ENCODE measurements around the gene DAPK1.

The DAPK1 gene

GRCh38 chr9:87683751-87684626 lies 186.3 kb downstream of the DAPK1 start:
- no peak for DNase-seq (ENCODE audit: low read depth in 2 of 2)

GRCh38 chr9:87684627-87685219 lies 187.1 kb downstream of the DAPK1 start:
- no peak for DNase-seq (ENCODE audit: low read depth in 2 of 2)

GRCh38 chr9:87685441-87685840 lies 187.8 kb downstream of the DAPK1 start:
- no peak for DNase-seq (ENCODE audit: low read depth in 2 of 2)

GRCh38 chr9:87685871-87686519 lies 188.3 kb downstream of the DAPK1 start:
- no peak for DNase-seq (ENCODE audit: low read depth in 2 of 2)

- no peak for DNase-seq (ENCODE audit: low read depth in 2 of 2)
Observed at GRCh38 chr9:87686520-87687090, 188.9 kb downstream of the DAPK1 start.

GRCh38 chr9:87687207-87687606 lies 189.5 kb downstream of the DAPK1 start:
- DNase-seq (ENCODE audit: low read depth in 2 of 2): no peak

- DNase-seq (ENCODE audit: low read depth in 2 of 2): no peak
Observed at GRCh38 chr9:87694236-87694755, 196.6 kb downstream of the DAPK1 start.

- DNase-seq (ENCODE audit: low read depth in 2 of 2): no peak
Observed at GRCh38 chr9:87695523-87695922, 197.9 kb downstream of the DAPK1 start.

GRCh38 chr9:87696641-87697040 lies 199.0 kb downstream of the DAPK1 start:
- no peak for DNase-seq (ENCODE audit: low read depth in 2 of 2)

GRCh38 chr9:87698069-87698809 lies 200.6 kb downstream of the DAPK1 start:
- DNase-seq (ENCODE audit: low read depth in 2 of 2): no peak

- DNase-seq (ENCODE audit: low read depth in 2 of 2): no peak
Observed at GRCh38 chr9:87699835-87700234, 202.2 kb downstream of the DAPK1 start.

- no peak for DNase-seq (ENCODE audit: low read depth in 2 of 2)
Observed at GRCh38 chr9:87701491-87701890, 203.8 kb downstream of the DAPK1 start.

- no peak for DNase-seq (ENCODE audit: low read depth in 2 of 2)
Observed at GRCh38 chr9:87701931-87702421, 204.3 kb downstream of the DAPK1 start.

- DNase-seq (ENCODE audit: low read depth in 2 of 2): no peak
Observed at GRCh38 chr9:87702921-87703320, 205.3 kb downstream of the DAPK1 start.

GRCh38 chr9:87703636-87704276 lies 206.1 kb downstream of the DAPK1 start:
- DNase-seq (ENCODE audit: low read depth in 2 of 2): no peak

GRCh38 chr9:87704342-87704741 lies 206.7 kb downstream of the DAPK1 start:
- no peak for DNase-seq (ENCODE audit: low read depth in 2 of 2)

GRCh38 chr9:87706066-87706739 lies 208.5 kb downstream of the DAPK1 start:
- DNase-seq (ENCODE audit: low read depth in 2 of 2): no peak

- no peak for DNase-seq (ENCODE audit: low read depth in 2 of 2)
Observed at GRCh38 chr9:87707805-87708506, 210.3 kb downstream of the DAPK1 start.

GRCh38 chr9:87708546-87708945 lies 210.9 kb downstream of the DAPK1 start:
- no peak for DNase-seq (ENCODE audit: low read depth in 2 of 2)
